ENCODE data around the gene PHETA1. TPM values are rescaled to one million over a fixed set of nuclear protein-coding genes. Genes with fewer than 3 reads are reported as not detected.

The PHETA1 gene
- total and polyA plus RNA-seq, 2 donors (not counting 3 experiments of a cell fraction or from before 2014, with no cell fraction given) = 10.6 to 20.0 TPM

GRCh38 chr12:111389635-111390034, 20.7 kb upstream of the PHETA1 start:
- DNase-seq (ENCODE audit: low read depth, low spot score) (no peak), FAIRE-seq (no peak)
- H3K9me1 ChIP-seq (replicated peaks; ENCODE audit: control insufficient read depth, extremely low read depth, insufficient read depth, low read length) = no peaks in the 10 kb centered on the region
- no peak overlapping the region for H3K4me3 ChIP-seq (replicated peaks in 1 of 3; ENCODE audit: insufficient read depth in 1 of 3, low read depth in 1 of 3, low read length in 3 of 3)
- no peaks in the 10 kb centered on the region for H4K20me1 ChIP-seq (replicated peaks; ENCODE audit: control insufficient read depth, extremely low read depth, insufficient read depth, low read length)
- ChIA-PET POLR2A (no interaction called here), CTCF (interaction anchor here (1.7 kb wide), 1 partner anchor 62 kb away, joined by 8 read pairs; no protein-coding TSS in a partner anchor)
- H3K9ac ChIP-seq (replicated peaks; ENCODE audit: extremely low read depth, insufficient read depth, low read length) = no peak overlapping the region
- intact Hi-C loops (cut with micrococcal nuclease) (no loop called here), dilution Hi-C loops (cut with MboI; ENCODE audit: extremely low pct_ligation_motif_present, low sequenced_read_pairs) (no loop called here)
- no peaks in the 10 kb centered on the region for H3K79me2 ChIP-seq (ENCODE audit: control insufficient read depth, insufficient read depth, low read length)
- no peak overlapping the region for H2AFZ ChIP-seq (ENCODE audit: low read depth, low read length)
- TF ChIP-seq MAX (IDR thresholded peaks at IDR 0.05; ENCODE audit: insufficient read depth, insufficient read length) = no peak
- TF ChIP-seq CTCF (IDR thresholded peaks at IDR 0.05; ENCODE audit: extremely low read depth in 1 of 2, insufficient read depth in 1 of 2, low read depth in 1 of 2, low read length in 2 of 2) = no peak
- no peak for TF ChIP-seq FOS (IDR thresholded peaks at IDR 0.05; ENCODE audit: borderline replicate concordance, insufficient read depth, low read length)
- TF ChIP-seq POLR2A (IDR thresholded peaks at IDR 0.05; ENCODE audit: low read depth, low read length) = no peak
- no peak for TF ChIP-seq POLR2AphosphoS5 (IDR thresholded peaks at IDR 0.05; ENCODE audit: insufficient read depth, low read depth, low read length)
- TF ChIP-seq GATA2 (IDR thresholded peaks at IDR 0.05; ENCODE audit: insufficient read depth, insufficient read length, low read depth, low read length) = no peak
- no peak for TF ChIP-seq EZH2 (IDR thresholded peaks at IDR 0.05; ENCODE audit: borderline replicate concordance, low read depth, low read length, severe bottlenecking)
- no peak for TF ChIP-seq MYC (IDR thresholded peaks at IDR 0.05; ENCODE audit: low read depth, low read length)
- TF ChIP-seq JUN (IDR thresholded peaks at IDR 0.05; ENCODE audit: borderline replicate concordance, insufficient read depth, insufficient read length, low read depth) = no peak
- no peaks in the 10 kb centered on the region for H3K36me3 ChIP-seq (ENCODE audit: control insufficient read depth in 2 of 2, extremely low read depth in 1 of 2, insufficient read depth in 2 of 2, low read length in 2 of 2)
- H3K9me3 ChIP-seq (replicated peaks; ENCODE audit: control insufficient read depth, insufficient read depth, low read length) = no peaks in the 10 kb centered on the region
- H3K4me1 ChIP-seq (ENCODE audit: control insufficient read depth, extremely low read depth, insufficient read depth, low read length) = no peaks in the 10 kb centered on the region
- no peak overlapping the region for H3K4me2 ChIP-seq (ENCODE audit: insufficient read depth, low read length)
- BruUV-seq (replicated peaks) = no TSS peak
- no peak overlapping the region for H3K27ac ChIP-seq (ENCODE audit: insufficient read depth, low read depth, low read length)
- H3K27me3 ChIP-seq (ENCODE audit: control insufficient read depth in 2 of 2, insufficient read depth in 2 of 2, low read length in 2 of 2) = peaks cover 0 to 2% of the 10 kb centered on the region in 2 experiments

All from endothelial cell of umbilical vein (primary cell).